Liver (tissue), 3 donors: ENCODE measurements around the gene UGT1A7.

Source experiments
- FOXA1 ChIP-seq: IDR thresholded peaks from 2 replicates; pipeline ENCODE4 v1.6.1; 2016; ENCODE audit warnings: antibody characterized with exemption
- GABPA ChIP-seq, 2 donors: IDR thresholded peaks in 1 of 2; conservative IDR thresholded peaks in 1 of 2; 2 replicates each; pipeline ENCODE4 v1.6.1; 2016; ENCODE audit warnings: antibody characterized with exemption in 2 of 2, mild to moderate bottlenecking in 1 of 2, moderate library complexity in 1 of 2
- HNF4A ChIP-seq, 2 donors: conservative IDR thresholded peaks; 2 replicates each; pipeline ENCODE4 v1.6.1; 2016; ENCODE audit warnings: antibody characterized with exemption in 2 of 2, mild to moderate bottlenecking in 2 of 2
- HNF4G ChIP-seq: IDR thresholded peaks from 2 replicates; pipeline ENCODE4 v1.6.1; 2016; ENCODE audit warnings: antibody characterized with exemption
- JUND ChIP-seq, 2 donors: IDR thresholded peaks; 2 replicates each; pipeline ENCODE4 v1.6.1; 2016; ENCODE audit warnings: antibody characterized with exemption in 2 of 2
- MAX ChIP-seq: IDR thresholded peaks from 2 replicates; pipeline ENCODE4 v1.6.1; 2016; ENCODE audit warnings: antibody characterized with exemption
- NR2F2 ChIP-seq: IDR thresholded peaks from 2 replicates; pipeline ENCODE4 v1.6.1; 2016; ENCODE audit warnings: antibody characterized with exemption
- RAD21 ChIP-seq, 2 donors: IDR thresholded peaks; 2 replicates each; pipeline ENCODE4 v1.6.1; 2016; ENCODE audit warnings: antibody characterized with exemption in 2 of 2, mild to moderate bottlenecking in 2 of 2
- RXRA ChIP-seq, 2 donors: IDR thresholded peaks; 2 replicates each; pipeline ENCODE4 v1.6.1; 2017 to 2018; ENCODE audit warnings: antibody characterized with exemption in 2 of 2, mild to moderate bottlenecking in 1 of 2
- TAF1 ChIP-seq: conservative IDR thresholded peaks from 2 replicates; pipeline ENCODE4 v1.6.1; 2016; ENCODE audit warnings: antibody characterized with exemption, mild to moderate bottlenecking
- YY1 ChIP-seq: IDR thresholded peaks from 2 replicates; pipeline ENCODE4 v1.6.1; 2016; ENCODE audit warnings: antibody characterized with exemption, mild to moderate bottlenecking
- TF ChIP-seq, protein P1 (sequence below): fragments of 150-350 bp; IDR thresholded peaks from 2 replicates; pipeline ENCODE4 v1.5.1; 2017; ENCODE audit warnings: improper control_type of control experiment, low read depth, low read length; ENCODE audit not compliant: missing input control
- donor health status: healthy.
- donor health status: healthy.

- TF ChIP-seq, protein P1, sequence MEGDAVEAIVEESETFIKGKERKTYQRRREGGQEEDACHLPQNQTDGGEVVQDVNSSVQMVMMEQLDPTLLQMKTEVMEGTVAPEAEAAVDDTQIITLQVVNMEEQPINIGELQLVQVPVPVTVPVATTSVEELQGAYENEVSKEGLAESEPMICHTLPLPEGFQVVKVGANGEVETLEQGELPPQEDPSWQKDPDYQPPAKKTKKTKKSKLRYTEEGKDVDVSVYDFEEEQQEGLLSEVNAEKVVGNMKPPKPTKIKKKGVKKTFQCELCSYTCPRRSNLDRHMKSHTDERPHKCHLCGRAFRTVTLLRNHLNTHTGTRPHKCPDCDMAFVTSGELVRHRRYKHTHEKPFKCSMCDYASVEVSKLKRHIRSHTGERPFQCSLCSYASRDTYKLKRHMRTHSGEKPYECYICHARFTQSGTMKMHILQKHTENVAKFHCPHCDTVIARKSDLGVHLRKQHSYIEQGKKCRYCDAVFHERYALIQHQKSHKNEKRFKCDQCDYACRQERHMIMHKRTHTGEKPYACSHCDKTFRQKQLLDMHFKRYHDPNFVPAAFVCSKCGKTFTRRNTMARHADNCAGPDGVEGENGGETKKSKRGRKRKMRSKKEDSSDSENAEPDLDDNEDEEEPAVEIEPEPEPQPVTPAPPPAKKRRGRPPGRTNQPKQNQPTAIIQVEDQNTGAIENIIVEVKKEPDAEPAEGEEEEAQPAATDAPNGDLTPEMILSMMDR, result no peak
- TF ChIP-seq RAD21 (IDR thresholded peaks at IDR 0.05) (no peak), GABPA (IDR thresholded peaks at IDR 0.05 in 1 of 2, conservative IDR thresholded peaks at IDR 0.05 in 1 of 2) (no peak), JUND (IDR thresholded peaks at IDR 0.05) (no peak), NR2F2 (no peak), YY1 (no peak), HNF4G (no peak), RXRA (IDR thresholded peaks at IDR 0.05) (no peak), TAF1 (no peak), FOXA1 (no peak), MAX (no peak), HNF4A (conservative IDR thresholded peaks at IDR 0.05) (no peak)
Measured at GRCh38 chr2:233714121-233714520, 32.4 kb downstream of the UGT1A7 start.
